PC-9 (cell line): Measurements from ENCODE around the gene DSG3. TPM values are rescaled to one million over a fixed set of nuclear protein-coding genes. Genes with fewer than 3 reads are reported as not detected.

Experiments
- BruUV-seq: library from RNA; stranded (reverse); fragments of 400-500 nt; replicated peaks from 2 replicates; lab custom pipeline; 2021; lab: Mats Ljungman, UMichigan
- CTCF ChIA-PET: fragments of 300-600 bp; sonication (Branson Sonifier 250); formaldehyde crosslinking; loops from one replicate; lab custom pipeline; 2022; ENCODE audit warnings: antibody characterized with exemption; lab: Charles Lee
- POLR2A ChIA-PET: fragments of 300-600 bp; sonication (Branson Sonifier 250); formaldehyde crosslinking; loops from one replicate; lab custom pipeline; 2022; ENCODE audit warnings: antibody characterized with exemption; ENCODE audit not compliant: unreplicated experiment; lab: Charles Lee
- DNase-seq, 2 experiments: peaks; one replicate each; pipeline versions ENCODE4 v3.0.0 to v3.0.0-alpha.2; 2015 to 2022; ENCODE audit warnings: mixed read lengths in 1 of 2
- H2AFZ ChIP-seq: fragments of 200-600 bp; sonication (generic); 2 replicates; pipeline ENCODE4 v1.8.1; 2017; ENCODE audit warnings: antibody characterized with exemption
- H3F3A ChIP-seq: fragments of 200-600 bp; sonication (generic); 2 replicates; pipeline ENCODE4 v1.8.1; 2017; ENCODE audit warnings: antibody characterized with exemption, mild to moderate bottlenecking, low read depth; ENCODE audit not compliant: insufficient read depth
- H3K27ac ChIP-seq: fragments of 200-600 bp; sonication (generic); 2 replicates; pipeline ENCODE4 v1.6.1; 2016; ENCODE audit warnings: mixed run types
- H3K27me3 ChIP-seq: fragments of 200-600 bp; sonication (generic); 2 replicates; pipeline ENCODE4 v1.6.1; 2016; ENCODE audit warnings: low read depth, mixed run types; ENCODE audit not compliant: insufficient read depth
- H3K36me3 ChIP-seq: fragments of 200-600 bp; sonication (generic); 2 replicates; pipeline ENCODE4 v1.6.1; 2016; ENCODE audit warnings: low read depth, mixed run types
- H3K4me1 ChIP-seq: fragments of 200-600 bp; sonication (generic); replicated peaks from 2 replicates; pipeline ENCODE4 v1.6.1; 2016; ENCODE audit warnings: mixed run types; ENCODE audit not compliant: insufficient read depth
- H3K4me2 ChIP-seq: fragments of 200-600 bp; sonication (generic); 2 replicates; pipeline ENCODE4 v1.6.1; 2017; ENCODE audit warnings: mixed run types
- H3K4me3 ChIP-seq: fragments of 200-600 bp; sonication (generic); 2 replicates; pipeline ENCODE4 v1.6.1; 2016; ENCODE audit warnings: mixed run types
- H3K79me2 ChIP-seq: fragments of 200-600 bp; sonication (generic); 2 replicates; pipeline ENCODE4 v1.6.1; 2017; ENCODE audit warnings: low read depth, mixed run types
- H3K9me2 ChIP-seq: fragments of 200-600 bp; sonication (generic); 2 replicates; pipeline ENCODE4 v1.8.1; 2017; ENCODE audit warnings: mild to moderate bottlenecking; ENCODE audit not compliant: insufficient read depth
- H3K9me3 ChIP-seq: fragments of 200-600 bp; sonication (generic); 2 replicates; pipeline ENCODE4 v1.8.1; 2016; ENCODE audit warnings: low read depth; ENCODE audit not compliant: insufficient read depth
- H4K20me1 ChIP-seq: fragments of 200-600 bp; sonication (generic); 2 replicates; pipeline ENCODE4 v1.8.1; 2017; ENCODE audit not compliant: insufficient read depth
- EZH2 ChIP-seq: fragments of 200-600 bp; sonication (generic); IDR thresholded peaks from 2 replicates; pipeline ENCODE4 v1.8.0; 2017; ENCODE audit warnings: antibody characterized with exemption, low read depth
- intact Hi-C: fragments of 100-400 bp; cut with micrococcal nuclease; formaldehyde crosslinking; loops from one replicate; pipeline ENCODE4 v1.10.0; 2022; ENCODE audit not compliant: unreplicated experiment
- total RNA-seq: library from RNA; stranded (reverse); gene quantifications from 2 replicates; pipeline ENCODE4 v1.2.3, GENCODE V29; 2021
- TF ChIP-seq, protein P1 (sequence below): fragments of 200-600 bp; sonication (generic); conservative IDR thresholded peaks from 2 replicates; pipeline ENCODE4 v1.6.1; 2017; ENCODE audit warnings: mixed run types, antibody characterized with exemption, mild to moderate bottlenecking, moderate library complexity

The DSG3 gene
- total RNA-seq, 1 experiment from 2014 or later, result 0.13 TPM

DNA sequence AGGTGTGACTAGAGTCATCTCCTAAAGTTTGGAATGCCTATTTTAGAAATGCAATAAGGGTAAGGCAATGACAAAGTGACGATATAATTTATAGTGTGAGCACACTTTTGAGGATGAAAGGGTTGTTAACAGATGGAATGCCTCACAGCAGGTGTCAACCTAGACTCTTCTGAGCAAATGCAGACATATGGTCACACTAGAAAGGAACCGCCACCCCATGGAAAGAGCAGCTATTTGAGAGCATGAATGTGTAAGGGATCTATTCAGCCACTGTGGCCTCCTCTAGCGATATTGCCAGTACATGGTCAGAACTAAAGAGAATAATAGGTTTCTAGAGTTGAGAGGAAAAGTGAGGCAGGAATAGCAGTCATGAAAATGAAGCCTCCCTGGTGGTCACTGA, 68.9 kb downstream of the DSG3 start:
- DNase-seq, result no peak
- H3K9me3 ChIP-seq, result no peaks in the 10 kb centered on the region; the same call in 1 of the 2 replicates
- no peak for TF ChIP-seq EZH2
- TF ChIP-seq, protein P1, sequence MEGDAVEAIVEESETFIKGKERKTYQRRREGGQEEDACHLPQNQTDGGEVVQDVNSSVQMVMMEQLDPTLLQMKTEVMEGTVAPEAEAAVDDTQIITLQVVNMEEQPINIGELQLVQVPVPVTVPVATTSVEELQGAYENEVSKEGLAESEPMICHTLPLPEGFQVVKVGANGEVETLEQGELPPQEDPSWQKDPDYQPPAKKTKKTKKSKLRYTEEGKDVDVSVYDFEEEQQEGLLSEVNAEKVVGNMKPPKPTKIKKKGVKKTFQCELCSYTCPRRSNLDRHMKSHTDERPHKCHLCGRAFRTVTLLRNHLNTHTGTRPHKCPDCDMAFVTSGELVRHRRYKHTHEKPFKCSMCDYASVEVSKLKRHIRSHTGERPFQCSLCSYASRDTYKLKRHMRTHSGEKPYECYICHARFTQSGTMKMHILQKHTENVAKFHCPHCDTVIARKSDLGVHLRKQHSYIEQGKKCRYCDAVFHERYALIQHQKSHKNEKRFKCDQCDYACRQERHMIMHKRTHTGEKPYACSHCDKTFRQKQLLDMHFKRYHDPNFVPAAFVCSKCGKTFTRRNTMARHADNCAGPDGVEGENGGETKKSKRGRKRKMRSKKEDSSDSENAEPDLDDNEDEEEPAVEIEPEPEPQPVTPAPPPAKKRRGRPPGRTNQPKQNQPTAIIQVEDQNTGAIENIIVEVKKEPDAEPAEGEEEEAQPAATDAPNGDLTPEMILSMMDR, result no peak
- H3K79me2 ChIP-seq, result peaks cover 44% of the 10 kb centered on the region
- H3K9me2 ChIP-seq, result no peaks in the 10 kb centered on the region
- ChIA-PET POLR2A (no interaction called here), CTCF (no interaction called here)
- intact Hi-C loops, result no loop called here
- no peaks in the 10 kb centered on the region for H3K27me3 ChIP-seq
- no peaks in the 10 kb centered on the region for H4K20me1 ChIP-seq
- H3K36me3 ChIP-seq, result 0 out of 2 replicates have a peak, but pooled peaks cover 9% of the 10 kb centered on the region
- no peak overlapping the region for H2AFZ ChIP-seq
- peaks cover 27% of the 10 kb centered on the region for H3K4me1 ChIP-seq
- no peak overlapping the region for H3K4me2 ChIP-seq
- H3K4me3 ChIP-seq, result no peak overlapping the region
- BruUV-seq, result no TSS peak
- H3K27ac ChIP-seq, result no peak overlapping the region
- H3F3A ChIP-seq, result peaks cover 10% of the 10 kb centered on the region; the same call in 1 of the 2 replicates

DNA sequence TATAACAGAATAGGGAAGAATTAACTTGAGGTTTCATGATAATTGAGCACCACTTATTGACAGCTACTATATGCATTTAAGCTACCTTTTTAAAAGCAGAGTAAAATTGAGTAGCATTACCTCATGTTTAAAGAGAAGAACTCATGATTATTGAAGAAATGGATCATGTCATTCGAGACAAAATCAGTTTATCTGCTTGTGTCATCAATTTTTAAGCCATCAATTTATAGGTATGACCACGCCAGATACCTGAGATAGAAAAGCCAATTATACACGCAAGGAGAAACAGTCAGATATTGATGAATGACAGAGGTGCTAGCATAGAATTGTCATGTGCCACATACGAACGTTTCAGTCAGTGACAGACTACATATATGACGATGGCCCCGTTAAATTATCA, 78.8 kb downstream of the DSG3 start:
- no peak for DNase-seq
- Histone ChIP-seq H3K9me2 (no peaks in the 10 kb centered on the region), H3K27me3 (no peaks in the 10 kb centered on the region), H3K4me2 (no peak overlapping the region), H3K4me1 (no peaks in the 10 kb centered on the region), H3K79me2 (no peaks in the 10 kb centered on the region), H3K36me3 (peaks cover 11% of the 10 kb centered on the region; the same call in 1 of the 2 replicates), H3K27ac (no peak overlapping the region), H3K4me3 (no peak overlapping the region), H3K9me3 (no peaks in the 10 kb centered on the region), H2AFZ (no peak overlapping the region), H3F3A (no peaks in the 10 kb centered on the region), H4K20me1 (no peaks in the 10 kb centered on the region)
- TF ChIP-seq, protein P1, result no peak
- TF ChIP-seq EZH2, result no peak
- BruUV-seq, result no TSS peak
- POLR2A ChIA-PET, result no interaction called here
- intact Hi-C loops, result no loop called here
- CTCF ChIA-PET, result no interaction called here

Other genes starting within 250 kb of the DSG3 start
- gene DSG1, start 129.6 kb upstream of the DSG3 start, total RNA-seq, result not detected in 2 replicates
- gene DSG4, start 71.0 kb upstream of the DSG3 start, total RNA-seq, result not detected in 2 replicates
- 66.0 and 90.1 TPM in 2 replicates for gene DSG2, start 50.4 kb downstream of the DSG3 start, total RNA-seq
- not detected in 2 replicates for gene TTR, start 144.1 kb downstream of the DSG3 start, total RNA-seq
- gene B4GALT6, start 236.8 kb downstream of the DSG3 start, total RNA-seq, result 3.0 and 5.3 TPM in 2 replicates